ENCODE results near the gene ARHGEF17. TPM values are rescaled to one million over a fixed set of nuclear protein-coding genes. Genes with fewer than 3 reads are reported as not detected.

ARHGEF17 gene
- total and polyA plus RNA-seq, 2 donors = 30.7 to 69.8 TPM

GRCh38 chr11:73318501-73319011 lies 10.5 kb downstream of the ARHGEF17 start:
- 61% methylated on average over 8 of the region's 8 CpGs for WGBS
- DNase-seq (ENCODE audit: extremely low spot score) = no peak
- Histone ChIP-seq H3K27ac (ENCODE audit: low read depth) (no peak overlapping the region), H3K4me1 (ENCODE audit: insufficient read depth) (no peaks in the 10 kb centered on the region), H3K36me3 (ENCODE audit: insufficient read depth) (no peaks in the 10 kb centered on the region), H3K4me3 (ENCODE audit: low read depth, low read length) (no peak overlapping the region)

GRCh38 chr11:73320763-73321603 lies 12.9 kb downstream of the ARHGEF17 start:
- 32% methylated on average over 10 of the region's 10 CpGs for WGBS
- Histone ChIP-seq H3K27ac (ENCODE audit: low read depth) (peak overlapping the region; percentile 79), H3K36me3 (ENCODE audit: insufficient read depth) (no peaks in the 10 kb centered on the region), H3K4me3 (ENCODE audit: low read depth, low read length) (no peak overlapping the region), H3K4me1 (ENCODE audit: insufficient read depth) (no peaks in the 10 kb centered on the region)
- DNase-seq (ENCODE audit: extremely low spot score) = no peak

- Histone ChIP-seq H3K4me3 (ENCODE audit: low read depth, low read length) (no peak overlapping the region), H3K4me1 (ENCODE audit: insufficient read depth) (no peaks in the 10 kb centered on the region), H3K36me3 (ENCODE audit: insufficient read depth) (no peaks in the 10 kb centered on the region), H3K27ac (ENCODE audit: low read depth) (peak overlapping the region; percentile 79)
- 22% methylated on average over 10 of the region's 10 CpGs for WGBS
- no peak for DNase-seq (ENCODE audit: extremely low spot score)
Observed at GRCh38 chr11:73321604-73322381, 13.7 kb downstream of the ARHGEF17 start.

GRCh38 chr11:73322382-73323306 lies 14.6 kb downstream of the ARHGEF17 start:
- DNase-seq (ENCODE audit: extremely low spot score) = no peak
- no peak overlapping the region for H3K4me3 ChIP-seq (ENCODE audit: low read depth, low read length)
- no peaks in the 10 kb centered on the region for H3K36me3 ChIP-seq (ENCODE audit: insufficient read depth)
- no peaks in the 10 kb centered on the region for H3K4me1 ChIP-seq (ENCODE audit: insufficient read depth)
- WGBS = 52% methylated on average over 7 of the region's 7 CpGs
- peak overlapping the region; percentile 79 for H3K27ac ChIP-seq (ENCODE audit: low read depth)

- no peaks in the 10 kb centered on the region for H3K4me1 ChIP-seq (ENCODE audit: insufficient read depth)
- peak overlapping the region; percentile 79 for H3K27ac ChIP-seq (ENCODE audit: low read depth)
- 12% methylated on average over 14 of the region's 14 CpGs for WGBS
- H3K36me3 ChIP-seq (ENCODE audit: insufficient read depth) = no peaks in the 10 kb centered on the region
- no peak overlapping the region for H3K4me3 ChIP-seq (ENCODE audit: low read depth, low read length)
- no peak for DNase-seq (ENCODE audit: extremely low spot score)
Observed at GRCh38 chr11:73323464-73323863, 15.4 kb downstream of the ARHGEF17 start.

GRCh38 chr11:73324116-73324515 lies 16.0 kb downstream of the ARHGEF17 start:
- Histone ChIP-seq H3K4me1 (ENCODE audit: insufficient read depth) (no peaks in the 10 kb centered on the region), H3K4me3 (ENCODE audit: low read depth, low read length) (no peak overlapping the region), H3K36me3 (ENCODE audit: insufficient read depth) (no peaks in the 10 kb centered on the region), H3K27ac (ENCODE audit: low read depth) (peak overlapping the region; percentile 79)
- DNase-seq (ENCODE audit: extremely low spot score) = no peak
- WGBS = 47% methylated on average over 9 of the region's 9 CpGs

- 75% methylated on average over 2 of the region's 2 CpGs for WGBS
- H3K4me3 ChIP-seq (ENCODE audit: low read depth, low read length) = no peak overlapping the region
- H3K27ac ChIP-seq (ENCODE audit: low read depth) = peak overlapping the region; percentile 79
- no peaks in the 10 kb centered on the region for H3K4me1 ChIP-seq (ENCODE audit: insufficient read depth)
- no peak for DNase-seq (ENCODE audit: extremely low spot score)
- no peaks in the 10 kb centered on the region for H3K36me3 ChIP-seq (ENCODE audit: insufficient read depth)
Observed at GRCh38 chr11:73324665-73325035, 16.6 kb downstream of the ARHGEF17 start.

- H3K27ac ChIP-seq (ENCODE audit: low read depth) = peak overlapping the region; percentile 79
- DNase-seq (ENCODE audit: extremely low spot score) = no peak
- 42% methylated on average over 13 of the region's 13 CpGs for WGBS
- no peaks in the 10 kb centered on the region for H3K4me1 ChIP-seq (ENCODE audit: insufficient read depth)
- no peak overlapping the region for H3K4me3 ChIP-seq (ENCODE audit: low read depth, low read length)
- H3K36me3 ChIP-seq (ENCODE audit: insufficient read depth) = no peaks in the 10 kb centered on the region
Observed at GRCh38 chr11:73325036-73325981, 17.2 kb downstream of the ARHGEF17 start.

- Histone ChIP-seq H3K4me1 (ENCODE audit: insufficient read depth) (no peaks in the 10 kb centered on the region), H3K4me3 (ENCODE audit: low read depth, low read length) (no peak overlapping the region), H3K36me3 (ENCODE audit: insufficient read depth) (no peaks in the 10 kb centered on the region), H3K27ac (ENCODE audit: low read depth) (no peak overlapping the region)
- no peak for DNase-seq (ENCODE audit: extremely low spot score)
- WGBS = 56% methylated on average over 10 of the region's 10 CpGs
Observed at GRCh38 chr11:73326929-73327811, 19.1 kb downstream of the ARHGEF17 start.

- no peaks in the 10 kb centered on the region for H3K4me1 ChIP-seq (ENCODE audit: insufficient read depth)
- no peak for DNase-seq (ENCODE audit: extremely low spot score)
- no peaks in the 10 kb centered on the region for H3K36me3 ChIP-seq (ENCODE audit: insufficient read depth)
- H3K27ac ChIP-seq (ENCODE audit: low read depth) = no peak overlapping the region
- 54% methylated on average over 4 of the region's 4 CpGs for WGBS
- H3K4me3 ChIP-seq (ENCODE audit: low read depth, low read length) = no peak overlapping the region
Observed at GRCh38 chr11:73327812-73328364, 19.8 kb downstream of the ARHGEF17 start.

- 34% methylated on average over 3 of the region's 3 CpGs for WGBS
- Histone ChIP-seq H3K4me3 (ENCODE audit: low read depth, low read length) (no peak overlapping the region), H3K27ac (ENCODE audit: low read depth) (peak overlapping the region; percentile 34), H3K36me3 (ENCODE audit: insufficient read depth) (no peaks in the 10 kb centered on the region), H3K4me1 (ENCODE audit: insufficient read depth) (no peaks in the 10 kb centered on the region)
- no peak for DNase-seq (ENCODE audit: extremely low spot score)
Observed at GRCh38 chr11:73330569-73331093, 22.6 kb downstream of the ARHGEF17 start.
